DOHH2 (cell line): ENCODE results near the gene CNIH2.

Source experiments
- EZH2phosphoT487 ChIP-seq: fragments of 200-600 bp; sonication (generic); IDR thresholded peaks from 2 replicates; pipeline ENCODE4 v1.6.1; 2017; ENCODE audit warnings: borderline replicate concordance, mild to moderate bottlenecking, antibody characterized with exemption, low read length, moderate library complexity, mixed read lengths
- TF ChIP-seq, protein P1 (sequence below): fragments of 200-600 bp; sonication (generic); IDR thresholded peaks from one replicate; pipeline ENCODE4 v1.5.1; 2014; ENCODE audit warnings: antibody characterized with exemption, mild to moderate bottlenecking, low read depth, low read length; ENCODE audit not compliant: poor library complexity, severe bottlenecking

DNA sequence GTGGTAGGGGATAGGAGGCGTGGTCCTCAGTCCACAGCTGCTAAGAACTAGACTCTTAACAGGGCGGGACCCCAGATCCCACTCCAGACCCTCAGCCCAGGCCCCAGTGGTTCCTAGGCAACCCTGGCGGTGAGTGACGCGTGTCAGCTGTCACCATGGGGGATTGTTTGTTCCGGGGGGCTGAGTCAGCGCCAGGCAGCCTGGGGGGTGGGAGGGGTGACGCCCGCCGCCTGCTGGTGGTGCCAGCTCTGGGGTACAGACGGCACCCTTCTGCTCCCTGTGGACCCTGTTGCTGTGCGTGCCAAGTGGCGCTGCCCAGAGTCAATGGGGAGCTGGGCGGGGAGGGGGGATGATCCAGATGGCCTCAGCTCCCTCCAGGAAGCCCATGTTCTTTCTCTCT, 2.5 kb downstream of the CNIH2 start:
- TF ChIP-seq, protein P1, sequence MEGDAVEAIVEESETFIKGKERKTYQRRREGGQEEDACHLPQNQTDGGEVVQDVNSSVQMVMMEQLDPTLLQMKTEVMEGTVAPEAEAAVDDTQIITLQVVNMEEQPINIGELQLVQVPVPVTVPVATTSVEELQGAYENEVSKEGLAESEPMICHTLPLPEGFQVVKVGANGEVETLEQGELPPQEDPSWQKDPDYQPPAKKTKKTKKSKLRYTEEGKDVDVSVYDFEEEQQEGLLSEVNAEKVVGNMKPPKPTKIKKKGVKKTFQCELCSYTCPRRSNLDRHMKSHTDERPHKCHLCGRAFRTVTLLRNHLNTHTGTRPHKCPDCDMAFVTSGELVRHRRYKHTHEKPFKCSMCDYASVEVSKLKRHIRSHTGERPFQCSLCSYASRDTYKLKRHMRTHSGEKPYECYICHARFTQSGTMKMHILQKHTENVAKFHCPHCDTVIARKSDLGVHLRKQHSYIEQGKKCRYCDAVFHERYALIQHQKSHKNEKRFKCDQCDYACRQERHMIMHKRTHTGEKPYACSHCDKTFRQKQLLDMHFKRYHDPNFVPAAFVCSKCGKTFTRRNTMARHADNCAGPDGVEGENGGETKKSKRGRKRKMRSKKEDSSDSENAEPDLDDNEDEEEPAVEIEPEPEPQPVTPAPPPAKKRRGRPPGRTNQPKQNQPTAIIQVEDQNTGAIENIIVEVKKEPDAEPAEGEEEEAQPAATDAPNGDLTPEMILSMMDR = no peak
- TF ChIP-seq EZH2phosphoT487 = no peak
